Activated naive CD8-positive, alpha-beta T cell (primary cell): Measurements from ENCODE around the gene SCGB1D1.
"Not testable (repeated sequence)": the region's sequence is repeated elsewhere in the genome, so short reads cannot be mapped to it uniquely, and the experiment has no call there.

Experiments used
- H3K27ac Mint-ChIP-seq: one replicate; pipeline ENCODE4 v1.8.0; 2021; ENCODE audit warnings: mixed read lengths
- H3K27me3 Mint-ChIP-seq: one replicate; pipeline ENCODE4 v1.8.0; 2021; ENCODE audit warnings: mixed read lengths
- H3K36me3 Mint-ChIP-seq: one replicate; pipeline ENCODE4 v1.8.0; 2021; ENCODE audit warnings: mixed read lengths
- H3K4me1 Mint-ChIP-seq: one replicate; pipeline ENCODE4 v1.8.0; 2021; ENCODE audit warnings: low read depth, mixed read lengths
- H3K4me3 Mint-ChIP-seq: one replicate; pipeline ENCODE4 v1.8.0; 2021; ENCODE audit warnings: mild to moderate bottlenecking, mixed read lengths
- H3K9me3 Mint-ChIP-seq: one replicate; pipeline ENCODE4 v1.8.0; 2021; ENCODE audit warnings: low read depth, mixed read lengths

The SCGB1D1 gene

DNA sequence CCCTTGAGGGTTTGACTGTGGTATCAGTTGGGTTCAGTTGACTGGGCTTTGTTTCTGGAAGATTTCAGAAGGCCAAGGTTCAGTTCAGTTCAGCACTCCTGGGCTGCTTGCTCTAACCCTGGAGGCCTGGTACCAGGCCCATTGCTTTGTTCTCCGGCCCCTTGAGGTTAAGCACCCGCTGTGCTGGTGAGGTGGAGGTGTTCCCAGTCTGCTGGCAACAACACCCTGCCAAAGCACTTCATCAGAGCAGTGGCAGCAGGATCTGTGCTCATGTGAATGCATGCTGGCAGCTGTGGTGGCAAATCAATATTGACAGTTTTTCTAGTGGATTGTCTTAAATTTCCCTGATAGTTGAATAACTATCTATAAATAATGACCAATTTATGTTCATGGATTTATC is 3.8 kb upstream of the SCGB1D1 start:
- Mint-ChIP-seq H3K4me1 (no peaks in the 10 kb centered on the region), H3K4me3 (no peak overlapping the region), H3K27ac (no peak overlapping the region), H3K9me3 (no peaks in the 10 kb centered on the region), H3K36me3 (peaks cover 3% of the 10 kb centered on the region), H3K27me3 (peaks cover 23% of the 10 kb centered on the region)

DNA sequence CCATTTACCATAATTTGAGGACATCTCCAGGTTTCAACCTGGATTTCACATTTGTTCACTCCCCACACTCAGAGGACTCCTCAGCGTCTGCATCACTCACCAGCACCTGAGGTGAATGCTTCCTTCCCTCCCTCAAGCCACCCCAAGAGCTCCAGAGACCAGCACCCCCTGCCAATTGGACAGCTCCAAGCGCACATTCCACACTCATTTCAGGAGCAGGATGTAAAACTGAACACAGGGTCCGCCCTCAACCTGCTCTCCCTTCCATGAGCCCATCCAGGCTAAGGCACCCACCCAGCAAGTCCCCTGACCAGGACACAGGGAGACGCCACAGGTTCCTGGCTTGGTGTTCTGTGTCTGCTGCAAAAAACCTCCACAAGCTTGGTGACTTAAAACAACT is 3.9 kb downstream of the SCGB1D1 start:
- Mint-ChIP-seq H3K4me3 (no peak overlapping the region), H3K9me3 (no peaks in the 10 kb centered on the region), H3K27me3 (peaks cover 27% of the 10 kb centered on the region), H3K4me1 (no peaks in the 10 kb centered on the region), H3K27ac (no peak overlapping the region), H3K36me3 (no peaks in the 10 kb centered on the region)

DNA sequence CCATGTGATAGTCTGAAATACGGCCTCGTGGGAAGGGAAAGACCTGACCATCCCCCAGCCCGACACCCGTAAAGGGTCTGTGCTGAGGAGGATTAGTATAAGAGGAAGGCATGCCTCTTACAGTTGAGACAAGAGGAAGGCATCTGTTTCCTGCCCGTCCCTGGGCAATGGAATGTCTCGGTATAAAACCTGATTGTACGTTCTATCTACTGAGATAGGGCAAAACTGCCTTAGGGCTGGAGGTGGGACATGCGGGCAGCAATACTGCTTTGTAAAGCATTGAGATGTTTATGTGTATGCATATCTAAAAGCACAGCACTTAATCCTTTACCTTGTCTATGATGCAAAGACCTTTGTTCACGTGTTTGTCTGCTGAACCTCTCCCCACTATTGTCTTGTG is 5.0 kb downstream of the SCGB1D1 start:
- not testable (repeated sequence) for H3K9me3 Mint-ChIP-seq, H3K4me3 Mint-ChIP-seq, H3K27ac Mint-ChIP-seq, H3K4me1 Mint-ChIP-seq, H3K36me3 Mint-ChIP-seq
- H3K27me3 Mint-ChIP-seq, result peaks cover 26% of the 10 kb centered on the region

DNA sequence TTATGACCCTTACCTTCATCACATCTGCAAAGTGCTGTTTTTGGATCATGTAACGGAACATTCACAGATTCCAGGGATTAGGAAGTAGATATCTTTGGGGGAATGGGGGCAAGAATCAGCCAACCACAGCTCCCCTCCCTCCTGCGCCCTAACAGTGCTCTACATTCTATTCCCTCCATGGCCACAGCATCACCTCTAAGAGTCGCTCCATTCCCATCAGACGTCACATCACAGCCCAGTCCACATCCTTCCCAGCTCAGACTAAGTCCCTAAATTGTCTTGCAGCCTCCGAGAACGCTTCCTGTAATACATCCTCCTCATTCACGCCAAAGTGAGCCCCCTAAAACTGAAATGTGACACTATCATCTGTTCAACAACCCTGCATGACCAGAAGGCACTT is 5.9 kb downstream of the SCGB1D1 start:
- Mint-ChIP-seq H3K36me3 (no peaks in the 10 kb centered on the region), H3K27me3 (peaks cover 23% of the 10 kb centered on the region), H3K9me3 (no peaks in the 10 kb centered on the region), H3K27ac (no peak overlapping the region), H3K4me3 (no peak overlapping the region), H3K4me1 (no peaks in the 10 kb centered on the region)

DNA sequence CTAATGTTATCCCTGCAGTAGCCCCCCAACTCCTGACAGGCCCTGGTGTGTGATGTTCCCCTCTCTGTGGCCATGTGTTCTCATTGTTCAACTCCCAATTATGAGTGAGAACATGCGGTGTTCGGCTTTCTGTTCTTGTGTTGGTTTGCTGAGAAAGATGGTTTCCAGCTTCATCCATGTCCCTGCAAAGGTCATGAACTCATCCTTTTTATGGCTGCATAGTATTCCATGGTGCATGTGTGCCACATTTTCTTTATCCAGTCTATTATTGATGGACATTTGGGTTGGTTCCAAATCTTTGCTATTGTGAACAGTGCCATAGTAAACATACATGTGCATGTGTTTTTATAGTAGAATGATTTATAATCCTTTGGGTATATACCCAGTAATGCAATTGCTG is 7.4 kb downstream of the SCGB1D1 start:
- peaks cover 20% of the 10 kb centered on the region for H3K27me3 Mint-ChIP-seq
- H3K36me3 Mint-ChIP-seq, H3K27ac Mint-ChIP-seq, H3K4me1 Mint-ChIP-seq, H3K9me3 Mint-ChIP-seq, H3K4me3 Mint-ChIP-seq: not testable (repeated sequence)

DNA sequence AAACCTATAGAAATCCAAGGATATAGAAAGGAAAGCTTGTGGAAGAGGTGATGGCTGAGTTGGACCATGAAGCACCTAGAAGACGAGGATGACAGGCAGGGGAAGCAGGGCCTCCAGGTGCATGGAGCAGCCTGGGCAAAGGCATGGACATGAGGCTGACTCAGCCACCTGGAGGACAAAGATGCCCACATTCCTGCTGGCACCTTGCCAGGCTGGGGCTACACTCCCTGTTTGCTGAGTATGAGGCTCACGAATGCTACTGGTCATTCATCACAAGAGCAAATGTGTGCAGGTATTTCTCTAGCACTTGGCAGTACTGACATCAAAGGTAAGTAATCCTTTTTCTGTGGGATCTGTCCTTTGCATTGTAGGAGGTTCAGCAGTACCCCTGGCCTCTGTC is 11.4 kb downstream of the SCGB1D1 start:
- H3K36me3 Mint-ChIP-seq, result no peaks in the 10 kb centered on the region

DNA sequence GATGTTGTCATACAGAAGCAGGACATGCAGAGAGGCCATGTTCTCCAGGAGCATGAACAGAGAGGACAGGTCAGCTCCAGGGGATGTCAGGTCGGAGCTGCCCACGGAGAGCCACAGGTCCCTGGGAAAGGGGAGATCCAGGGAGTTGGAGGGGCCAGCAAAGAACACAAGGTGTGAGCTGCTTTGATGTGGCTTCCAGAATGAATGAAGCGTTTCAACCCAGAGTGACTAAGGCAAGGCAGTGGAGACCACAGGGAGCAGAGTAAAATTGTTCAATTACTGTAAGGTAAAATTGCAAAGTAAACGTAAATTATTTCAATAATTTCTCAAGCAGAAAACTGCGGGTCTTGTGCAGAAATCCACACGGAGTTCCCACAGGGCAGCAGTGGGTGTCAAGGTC is 12.9 kb downstream of the SCGB1D1 start:
- no peaks in the 10 kb centered on the region for H3K9me3 Mint-ChIP-seq

More for the DNA sequence above, 11.4 kb downstream of the SCGB1D1 start:
- Mint-ChIP-seq H3K27ac (no peak overlapping the region), H3K4me1 (no peaks in the 10 kb centered on the region), H3K9me3 (no peaks in the 10 kb centered on the region), H3K27me3 (peaks cover 6% of the 10 kb centered on the region), H3K4me3 (no peak overlapping the region)

DNA sequence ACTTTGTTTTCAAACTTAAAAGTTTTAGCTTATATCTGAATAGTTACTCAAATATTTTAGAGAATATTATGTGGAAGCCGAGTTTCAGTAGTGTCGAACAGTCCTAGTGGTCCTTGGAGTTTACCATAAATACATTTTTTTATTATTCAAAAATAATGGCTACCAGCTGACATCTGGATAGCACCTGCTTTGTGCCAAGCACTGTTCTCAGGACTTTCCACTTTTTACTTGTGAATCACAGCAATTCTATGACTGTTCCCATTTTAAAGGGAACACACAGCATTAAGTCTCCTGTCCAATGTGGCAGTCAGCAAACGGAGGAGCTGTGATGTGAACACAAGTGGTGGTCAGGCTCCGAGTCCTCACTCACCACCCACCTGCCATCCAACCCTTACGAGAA is 14.4 kb downstream of the SCGB1D1 start:
- Mint-ChIP-seq H3K27me3 (peaks cover 2% of the 10 kb centered on the region), H3K36me3 (no peaks in the 10 kb centered on the region), H3K4me1 (no peaks in the 10 kb centered on the region), H3K9me3 (no peaks in the 10 kb centered on the region), H3K27ac (no peak overlapping the region), H3K4me3 (no peak overlapping the region)

More for the DNA sequence above, 12.9 kb downstream of the SCGB1D1 start:
- Mint-ChIP-seq H3K27me3 (peaks cover 2% of the 10 kb centered on the region), H3K27ac (no peak overlapping the region), H3K4me1 (no peaks in the 10 kb centered on the region), H3K36me3 (no peaks in the 10 kb centered on the region), H3K4me3 (no peak overlapping the region)

DNA sequence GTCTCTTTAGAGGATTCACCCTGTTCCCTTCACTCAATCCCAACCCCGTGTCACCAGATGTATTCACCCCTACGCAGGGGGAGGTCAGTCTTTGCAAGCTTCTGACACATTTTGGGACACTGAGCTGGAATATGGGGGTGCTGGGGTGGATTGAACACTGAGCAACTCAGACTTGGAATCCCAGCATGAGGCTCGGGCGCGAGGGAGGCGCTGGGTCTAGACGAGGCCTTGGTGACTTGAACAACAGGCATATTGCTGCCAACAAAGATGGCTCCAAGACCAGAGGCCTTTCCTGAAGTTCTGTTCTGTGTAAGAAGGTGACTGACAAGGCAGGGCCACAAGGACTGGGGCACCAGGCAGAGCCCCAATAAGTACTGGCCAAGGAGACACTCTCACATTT is 15.4 kb downstream of the SCGB1D1 start:
- Mint-ChIP-seq H3K36me3 (no peaks in the 10 kb centered on the region), H3K9me3 (no peaks in the 10 kb centered on the region), H3K4me3 (no peak overlapping the region), H3K27ac (no peak overlapping the region), H3K4me1 (no peaks in the 10 kb centered on the region), H3K27me3 (peaks cover 2% of the 10 kb centered on the region)

DNA sequence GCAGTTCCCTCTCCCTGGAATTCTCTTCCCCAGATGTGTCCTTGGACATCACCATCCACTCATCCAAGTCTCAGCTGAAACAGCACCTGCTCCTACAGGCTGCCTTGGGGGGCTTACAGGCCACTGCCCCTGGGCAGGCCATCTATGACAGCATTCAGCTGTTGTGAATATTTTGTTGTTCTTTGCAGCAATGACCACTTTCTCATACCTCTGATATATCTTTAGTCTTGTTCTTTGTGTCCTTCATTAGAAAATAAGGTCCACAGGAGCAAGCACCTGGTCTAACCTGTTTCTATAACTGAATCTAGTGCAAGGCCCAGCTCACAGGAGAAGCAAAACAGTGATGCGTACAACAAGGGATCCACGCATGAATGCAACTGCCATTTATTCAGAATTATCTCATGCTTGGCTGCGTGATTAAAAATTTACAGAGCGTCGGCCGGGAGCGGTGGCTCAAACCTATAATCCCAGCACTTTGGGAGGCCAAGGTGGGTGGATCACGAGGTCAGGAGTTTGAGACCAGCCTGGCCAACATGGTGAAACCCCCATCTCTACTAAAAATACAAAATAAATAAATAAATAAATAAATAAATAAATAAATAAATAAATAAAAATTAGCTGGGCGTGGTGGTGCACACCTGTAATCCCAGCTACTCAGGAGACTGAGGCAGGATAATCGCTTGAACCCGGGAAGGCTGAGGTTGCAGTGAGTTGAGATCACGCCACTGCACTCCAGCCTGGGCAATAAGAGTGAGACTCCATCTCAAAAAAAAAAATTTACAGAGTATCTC is 16.5 kb downstream of the SCGB1D1 start:
- H3K4me1 Mint-ChIP-seq, H3K36me3 Mint-ChIP-seq, H3K27ac Mint-ChIP-seq, H3K9me3 Mint-ChIP-seq, H3K27me3 Mint-ChIP-seq, H3K4me3 Mint-ChIP-seq: not testable (repeated sequence)

DNA sequence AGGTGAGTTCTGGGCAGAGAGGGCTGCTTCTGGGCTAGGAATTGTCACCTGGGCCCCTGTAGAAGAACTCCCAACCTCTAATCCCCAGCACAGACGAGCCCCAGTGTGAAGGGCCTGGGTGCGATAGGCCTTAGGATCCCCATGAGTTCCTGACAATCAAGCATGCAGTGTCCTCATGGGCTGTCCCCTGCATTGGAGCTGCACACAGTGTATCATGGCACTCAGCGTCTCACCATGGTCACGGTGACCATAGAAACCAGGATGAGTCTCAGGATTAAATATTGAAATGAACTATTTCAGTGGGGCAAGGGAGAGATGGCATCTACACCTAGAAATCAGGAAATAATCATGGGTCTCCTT is 18.7 kb downstream of the SCGB1D1 start:
- Mint-ChIP-seq H3K27me3 (peaks cover 5% of the 10 kb centered on the region), H3K27ac (no peak overlapping the region), H3K4me1 (no peaks in the 10 kb centered on the region)

DNA sequence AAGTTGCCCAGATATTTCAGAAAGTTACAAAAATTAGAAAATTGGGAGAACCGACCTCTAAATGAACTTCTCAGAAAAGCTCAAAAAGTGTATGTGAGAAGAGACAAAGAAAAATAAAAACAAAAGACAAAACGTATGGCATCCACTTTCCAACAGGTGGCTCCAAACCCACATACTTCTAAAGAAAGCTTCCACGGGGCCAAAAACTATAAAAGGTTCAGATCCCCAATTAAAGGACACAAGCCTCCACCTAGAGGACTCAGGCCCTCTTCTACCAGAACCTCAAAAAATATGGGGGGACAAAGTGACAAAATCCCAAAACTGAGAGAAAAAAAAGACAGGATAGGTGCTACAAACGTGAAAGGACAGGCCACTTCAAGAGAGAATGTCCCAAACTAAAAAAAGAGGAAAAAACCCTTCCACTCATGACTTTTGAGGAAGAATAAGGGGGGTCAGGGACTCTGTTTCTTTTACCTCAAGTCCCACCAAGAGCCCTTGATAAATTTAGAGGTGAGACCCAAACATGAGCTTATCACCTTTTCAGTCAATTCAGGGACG is 27.3 kb downstream of the SCGB1D1 start:
- H3K27me3 Mint-ChIP-seq, result peaks cover 6% of the 10 kb centered on the region
- peaks cover 6% of the 10 kb centered on the region for H3K9me3 Mint-ChIP-seq
- no peaks in the 10 kb centered on the region for H3K4me1 Mint-ChIP-seq
- H3K36me3 Mint-ChIP-seq, result peaks cover 6% of the 10 kb centered on the region
- H3K27ac Mint-ChIP-seq, result no peak overlapping the region
- no peak overlapping the region for H3K4me3 Mint-ChIP-seq

More for the DNA sequence above, 18.7 kb downstream of the SCGB1D1 start:
- no peaks in the 10 kb centered on the region for H3K36me3 Mint-ChIP-seq
- H3K4me3 Mint-ChIP-seq, result no peak overlapping the region
- no peaks in the 10 kb centered on the region for H3K9me3 Mint-ChIP-seq

DNA sequence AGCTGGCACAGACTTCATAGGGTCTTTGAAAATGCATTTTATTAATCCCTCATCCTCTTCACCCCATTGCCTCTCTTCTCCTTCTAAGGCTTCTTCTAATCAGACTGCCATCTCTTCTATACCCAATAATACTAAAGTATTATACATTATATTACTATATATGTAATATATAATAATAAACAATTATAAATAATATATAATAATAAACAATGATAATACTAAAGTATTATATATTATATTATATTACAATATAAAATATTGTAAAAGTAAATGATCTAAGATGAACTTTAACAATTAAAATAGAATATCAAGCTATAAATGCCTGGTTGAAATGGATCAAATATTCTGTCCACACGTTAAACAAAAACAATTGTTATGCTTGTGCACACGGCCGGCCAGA is 31.5 kb downstream of the SCGB1D1 start:
- peaks cover 23% of the 10 kb centered on the region for H3K9me3 Mint-ChIP-seq
- peaks cover 7% of the 10 kb centered on the region for H3K36me3 Mint-ChIP-seq
- H3K27ac Mint-ChIP-seq, result no peak overlapping the region
- no peaks in the 10 kb centered on the region for H3K4me1 Mint-ChIP-seq
- H3K27me3 Mint-ChIP-seq, result peaks cover 5% of the 10 kb centered on the region
- H3K4me3 Mint-ChIP-seq, result no peak overlapping the region

DNA sequence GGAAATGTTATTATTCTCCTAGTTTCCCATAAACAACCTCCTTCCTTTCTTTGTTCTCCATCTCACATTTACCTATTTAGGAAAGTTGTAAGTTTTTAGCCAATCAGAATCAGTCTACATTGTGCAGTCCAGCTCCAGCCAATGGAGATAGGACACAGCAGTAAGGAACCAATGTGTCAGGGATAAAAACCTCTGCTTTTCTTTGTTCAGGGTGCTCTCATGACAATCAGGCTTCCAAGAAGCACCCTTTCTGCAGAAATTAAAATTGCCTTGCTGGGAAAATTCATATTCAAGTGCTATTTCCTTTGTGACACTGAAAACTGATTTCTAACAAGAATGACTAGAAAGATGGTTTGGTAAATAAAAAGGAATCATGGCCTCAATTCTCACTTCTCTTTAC is 33.1 kb downstream of the SCGB1D1 start:
- Mint-ChIP-seq H3K36me3 (peaks cover 7% of the 10 kb centered on the region), H3K9me3 (peaks cover 23% of the 10 kb centered on the region), H3K4me1 (no peaks in the 10 kb centered on the region), H3K4me3 (no peak overlapping the region), H3K27ac (no peak overlapping the region), H3K27me3 (peaks cover 4% of the 10 kb centered on the region)

DNA sequence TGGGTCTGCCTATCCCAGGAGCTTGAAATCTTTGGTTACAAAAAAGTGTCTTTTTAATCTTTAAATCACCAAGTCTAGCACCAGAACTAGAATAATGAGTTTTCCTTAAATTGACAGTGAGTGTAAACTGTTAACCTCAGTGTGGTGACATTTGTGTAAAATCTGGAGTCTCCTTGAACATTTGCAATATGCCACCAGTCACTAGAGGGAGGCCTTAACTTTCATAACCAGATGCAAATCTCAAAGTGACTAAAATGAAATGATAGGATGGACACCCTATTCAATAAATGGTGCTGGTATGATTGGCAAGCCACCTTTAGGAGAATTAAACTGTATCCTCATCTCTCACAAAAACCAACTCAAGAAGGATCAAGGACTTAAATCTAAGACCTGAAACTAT is 43.7 kb downstream of the SCGB1D1 start:
- Mint-ChIP-seq H3K36me3 (no peaks in the 10 kb centered on the region), H3K4me3 (no peak overlapping the region), H3K27ac (no peak overlapping the region), H3K4me1 (no peaks in the 10 kb centered on the region), H3K9me3 (no peaks in the 10 kb centered on the region), H3K27me3 (peaks cover 28% of the 10 kb centered on the region)

DNA sequence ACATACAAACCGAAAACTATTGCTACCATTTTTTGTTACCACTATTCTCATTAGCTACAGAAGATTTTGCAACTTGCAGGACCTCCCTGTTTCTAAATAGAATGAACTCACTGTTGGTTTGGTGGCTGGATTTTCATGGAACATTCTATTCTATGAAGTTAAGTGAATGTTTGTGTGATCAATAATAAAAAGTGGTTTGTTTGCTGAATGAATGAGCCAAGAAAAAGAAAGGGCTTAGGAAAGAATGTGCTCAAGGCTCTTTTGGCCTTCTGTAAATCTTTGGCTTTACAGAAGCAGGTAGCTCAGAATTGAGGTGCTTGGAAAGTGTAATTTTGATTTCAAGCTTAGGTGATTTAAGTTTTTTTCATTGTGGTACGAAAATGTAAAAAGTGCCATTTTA is 46.2 kb downstream of the SCGB1D1 start:
- no peak overlapping the region for H3K4me3 Mint-ChIP-seq
- peaks cover 32% of the 10 kb centered on the region for H3K27me3 Mint-ChIP-seq
- H3K27ac Mint-ChIP-seq, result no peak overlapping the region
- no peaks in the 10 kb centered on the region for H3K36me3 Mint-ChIP-seq
- no peaks in the 10 kb centered on the region for H3K9me3 Mint-ChIP-seq
- no peaks in the 10 kb centered on the region for H3K4me1 Mint-ChIP-seq
